ENCODE data around the gene ANO5.

The ANO5 gene

DNA sequence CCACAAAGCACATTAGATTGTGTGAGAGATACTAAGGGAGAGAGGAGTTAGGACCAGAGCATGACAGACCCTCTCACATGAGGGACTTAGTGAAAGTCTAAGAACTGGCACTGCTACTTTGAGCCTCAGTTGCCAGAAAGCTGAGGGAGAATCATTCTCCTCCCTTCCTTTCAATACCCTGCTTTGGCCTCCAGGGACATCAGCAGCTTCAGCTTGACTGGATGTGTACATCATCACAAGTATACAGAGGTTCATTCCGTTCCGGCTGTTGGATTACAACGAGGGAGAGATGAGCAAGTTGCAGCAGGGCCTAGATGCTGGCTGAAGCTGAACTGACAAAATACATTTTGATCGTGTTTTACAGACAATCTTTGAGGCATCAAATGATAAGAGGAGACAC lies 15.7 kb upstream of the ANO5 start:
- Histone ChIP-seq H3K36me3 (ENCODE audit: control insufficient read depth in 2 of 2, insufficient read depth in 1 of 2, low read length in 2 of 2) (no peaks in the 10 kb centered on the region), H3K4me1 (ENCODE audit: control insufficient read depth, insufficient read depth, low read length) (no peaks in the 10 kb centered on the region), H3K27ac (ENCODE audit: extremely low read depth, low read depth, low read length) (no peak overlapping the region), H3K4me3 (ENCODE audit: low read depth, low read length) (no peak overlapping the region), H3K9me3 (ENCODE audit: control insufficient read depth, insufficient read depth, low read depth, low read length) (no peaks in the 10 kb centered on the region)
- ChIA-PET POLR2A (interaction anchor here (0.7 kb wide), 1 partner anchor 609 kb away, joined by 3 read pairs; no protein-coding TSS in a partner anchor), CTCF (interaction anchor here (0.6 to 0.9 kb wide), 2 partner anchors 8 to 40 kb away, joined by 3 read pairs; no protein-coding TSS in a partner anchor)
- no peak for TF ChIP-seq ZNF350 (tag by site-specific recombination; IDR thresholded peaks at IDR 0.05)
- TF ChIP-seq SCRT1 (tag by site-specific recombination; IDR thresholded peaks at IDR 0.05; ENCODE audit: borderline replicate concordance) = no peak
- no peak for TF ChIP-seq ZNF202 (tag by site-specific recombination; IDR thresholded peaks at IDR 0.05; ENCODE audit: borderline replicate concordance)
- no peak for TF ChIP-seq ZNF768 (tag by site-specific recombination; IDR thresholded peaks at IDR 0.05)
- no peak for TF ChIP-seq GLI4 (tag by site-specific recombination; IDR thresholded peaks at IDR 0.05)
- no peak for TF ChIP-seq ZNF175 (tag by site-specific recombination; IDR thresholded peaks at IDR 0.05)
- TF ChIP-seq ZNF324 (tag by site-specific recombination; IDR thresholded peaks at IDR 0.05) = no peak
- no peak for TF ChIP-seq ZNF548 (tag by site-specific recombination; IDR thresholded peaks at IDR 0.05)
- TF ChIP-seq, protein P1, sequence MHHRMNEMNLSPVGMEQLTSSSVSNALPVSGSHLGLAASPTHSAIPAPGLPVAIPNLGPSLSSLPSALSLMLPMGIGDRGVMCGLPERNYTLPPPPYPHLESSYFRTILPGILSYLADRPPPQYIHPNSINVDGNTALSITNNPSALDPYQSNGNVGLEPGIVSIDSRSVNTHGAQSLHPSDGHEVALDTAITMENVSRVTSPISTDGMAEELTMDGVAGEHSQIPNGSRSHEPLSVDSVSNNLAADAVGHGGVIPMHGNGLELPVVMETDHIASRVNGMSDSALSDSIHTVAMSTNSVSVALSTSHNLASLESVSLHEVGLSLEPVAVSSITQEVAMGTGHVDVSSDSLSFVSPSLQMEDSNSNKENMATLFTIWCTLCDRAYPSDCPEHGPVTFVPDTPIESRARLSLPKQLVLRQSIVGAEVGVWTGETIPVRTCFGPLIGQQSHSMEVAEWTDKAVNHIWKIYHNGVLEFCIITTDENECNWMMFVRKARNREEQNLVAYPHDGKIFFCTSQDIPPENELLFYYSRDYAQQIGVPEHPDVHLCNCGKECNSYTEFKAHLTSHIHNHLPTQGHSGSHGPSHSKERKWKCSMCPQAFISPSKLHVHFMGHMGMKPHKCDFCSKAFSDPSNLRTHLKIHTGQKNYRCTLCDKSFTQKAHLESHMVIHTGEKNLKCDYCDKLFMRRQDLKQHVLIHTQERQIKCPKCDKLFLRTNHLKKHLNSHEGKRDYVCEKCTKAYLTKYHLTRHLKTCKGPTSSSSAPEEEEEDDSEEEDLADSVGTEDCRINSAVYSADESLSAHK (tag by site-specific recombination; IDR thresholded peaks at IDR 0.05) = no peak
- no peak for TF ChIP-seq ZNF585B (tag by site-specific recombination; IDR thresholded peaks at IDR 0.05)
- TF ChIP-seq ZNF561 (tag by site-specific recombination; IDR thresholded peaks at IDR 0.05; ENCODE audit: borderline replicate concordance) = no peak
- no peak for TF ChIP-seq ZNF843 (tag by site-specific recombination; IDR thresholded peaks at IDR 0.05)
- TF ChIP-seq, protein P2, sequence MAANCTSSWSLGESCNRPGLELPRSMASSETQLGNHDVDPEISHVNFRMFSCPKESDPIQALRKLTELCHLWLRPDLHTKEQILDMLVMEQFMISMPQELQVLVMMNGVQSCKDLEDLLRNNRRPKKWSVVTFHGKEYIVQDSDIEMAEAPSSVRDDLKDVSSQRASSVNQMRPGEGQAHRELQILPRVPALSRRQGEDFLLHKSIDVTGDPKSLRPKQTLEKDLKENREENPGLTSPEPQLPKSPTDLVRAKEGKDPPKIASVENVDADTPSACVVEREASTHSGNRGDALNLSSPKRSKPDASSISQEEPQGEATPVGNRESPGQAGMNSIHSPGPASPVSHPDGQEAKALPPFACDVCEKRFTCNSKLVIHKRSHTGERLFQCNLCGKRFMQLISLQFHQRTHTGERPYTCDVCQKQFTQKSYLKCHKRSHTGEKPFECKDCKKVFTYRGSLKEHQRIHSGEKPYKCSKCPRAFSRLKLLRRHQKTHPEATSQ (tag by site-specific recombination; IDR thresholded peaks at IDR 0.05) = no peak
- TF ChIP-seq ZNF792 (tag by site-specific recombination; IDR thresholded peaks at IDR 0.05) = no peak

DNA sequence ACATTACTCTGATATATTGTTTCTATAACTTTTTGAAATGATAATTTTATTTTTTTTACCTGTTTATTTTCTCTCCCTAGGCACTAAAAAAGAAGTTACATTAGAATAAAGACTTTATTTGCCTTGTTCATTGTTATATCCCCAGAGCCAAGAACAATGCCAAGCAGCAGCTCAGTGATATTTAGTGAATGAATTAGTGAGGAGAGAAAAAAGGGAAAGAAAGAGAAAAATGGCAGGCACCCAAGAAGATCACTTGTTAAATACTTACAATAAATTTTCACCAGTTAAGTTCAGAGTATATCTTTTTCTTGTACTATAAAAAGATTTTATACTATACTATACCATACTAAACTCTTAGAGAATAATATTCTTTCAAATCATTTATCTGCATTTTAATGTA lies 13.3 kb upstream of the ANO5 start:
- ChIA-PET CTCF (interaction anchor here (1.2 to 1.6 kb wide), 2 partner anchors 9 to 125 kb away, joined by 4 to 5 read pairs; no protein-coding TSS in a partner anchor), POLR2A (no interaction called here)
- no peaks in the 10 kb centered on the region for H3K9me3 ChIP-seq (ENCODE audit: control insufficient read depth, insufficient read depth, low read depth, low read length)

DNA sequence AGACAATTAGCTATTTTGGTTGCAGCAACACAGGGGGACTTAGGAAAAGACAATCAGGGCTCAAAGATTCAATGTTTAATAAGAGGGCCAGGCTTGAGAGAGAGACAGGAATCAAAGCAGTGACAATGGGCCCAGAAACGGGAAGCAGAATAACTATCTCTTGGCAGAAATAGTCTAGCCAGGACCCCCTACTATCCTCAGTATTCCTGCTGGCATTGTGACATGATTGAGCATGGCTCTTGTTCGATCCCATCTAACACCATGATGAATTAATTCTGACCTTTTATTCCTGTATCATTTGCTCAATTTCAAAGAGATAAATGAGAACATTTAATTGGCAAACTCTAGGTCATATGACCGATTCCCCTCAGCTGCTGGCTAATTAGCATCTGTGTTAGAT lies 12.8 kb upstream of the ANO5 start:
- Histone ChIP-seq H3K9me3 (ENCODE audit: control insufficient read depth, insufficient read depth, low read depth, low read length) (no peaks in the 10 kb centered on the region), H3K27ac (ENCODE audit: extremely low read depth, low read depth, low read length) (no peak overlapping the region), H3K4me1 (ENCODE audit: control insufficient read depth, insufficient read depth, low read length) (no peaks in the 10 kb centered on the region), H3K36me3 (ENCODE audit: control insufficient read depth in 2 of 2, insufficient read depth in 1 of 2, low read length in 2 of 2) (no peaks in the 10 kb centered on the region), H3K4me3 (ENCODE audit: low read depth, low read length) (no peak overlapping the region)
- ChIA-PET CTCF (interaction anchor here (1.2 to 1.6 kb wide), 2 partner anchors 10 to 125 kb away, joined by 4 to 5 read pairs; no protein-coding TSS in a partner anchor), POLR2A (no interaction called here)
- TF ChIP-seq ZNF658 (tag by site-specific recombination; IDR thresholded peaks at IDR 0.05) (no peak), ZNF202 (tag by site-specific recombination; IDR thresholded peaks at IDR 0.05; ENCODE audit: borderline replicate concordance) (no peak), ZFP69B (tag by site-specific recombination; IDR thresholded peaks at IDR 0.05) (no peak), OSR2 (tag by site-specific recombination; IDR thresholded peaks at IDR 0.05) (no peak), ZEB2 (tag by site-specific recombination; IDR thresholded peaks at IDR 0.05) (no peak), ZNF23 (tag by site-specific recombination; IDR thresholded peaks at IDR 0.05; ENCODE audit: borderline replicate concordance) (no peak), ZNF654 (tag by site-specific recombination; IDR thresholded peaks at IDR 0.05; ENCODE audit: low read depth) (no peak), ZNF777 (tag by site-specific recombination; IDR thresholded peaks at IDR 0.05; ENCODE audit: borderline replicate concordance) (no peak), SP2 (tag by site-specific recombination; IDR thresholded peaks at IDR 0.05) (no peak)
- TF ChIP-seq, protein P3, sequence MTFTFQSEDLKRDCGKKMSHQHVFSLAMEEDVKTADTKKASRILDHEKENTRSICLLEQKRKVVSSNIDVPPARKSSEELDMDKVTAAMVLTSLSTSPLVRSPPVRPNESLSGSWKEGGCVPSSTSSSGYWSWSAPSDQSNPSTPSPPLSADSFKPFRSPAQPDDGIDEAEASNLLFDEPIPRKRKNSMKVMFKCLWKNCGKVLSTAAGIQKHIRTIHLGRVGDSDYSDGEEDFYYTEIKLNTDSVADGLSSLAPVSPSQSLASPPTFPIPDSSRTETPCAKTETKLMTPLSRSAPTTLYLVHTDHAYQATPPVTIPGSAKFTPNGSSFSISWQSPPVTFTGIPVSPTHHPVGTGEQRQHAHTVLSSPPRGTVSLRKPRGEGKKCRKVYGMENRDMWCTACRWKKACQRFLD (tag by site-specific recombination; IDR thresholded peaks at IDR 0.05) = no peak

More for the DNA sequence above, 13.3 kb upstream of the ANO5 start:
- TF ChIP-seq ZNF830 (tag by site-specific recombination; IDR thresholded peaks at IDR 0.05; ENCODE audit: low read depth) = no peak
- TF ChIP-seq, protein P4, sequence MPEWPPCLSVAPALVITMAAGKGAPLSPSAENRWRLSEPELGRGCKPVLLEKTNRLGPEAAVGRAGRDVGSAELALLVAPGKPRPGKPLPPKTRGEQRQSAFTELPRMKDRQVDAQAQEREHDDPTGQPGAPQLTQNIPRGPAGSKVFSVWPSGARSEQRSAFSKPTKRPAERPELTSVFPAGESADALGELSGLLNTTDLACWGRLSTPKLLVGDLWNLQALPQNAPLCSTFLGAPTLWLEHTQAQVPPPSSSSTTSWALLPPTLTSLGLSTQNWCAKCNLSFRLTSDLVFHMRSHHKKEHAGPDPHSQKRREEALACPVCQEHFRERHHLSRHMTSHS (tag by site-specific recombination; IDR thresholded peaks at IDR 0.05) = no peak
- no peak for TF ChIP-seq ZNF132 (tag by site-specific recombination; IDR thresholded peaks at IDR 0.05; ENCODE audit: borderline replicate concordance)
- TF ChIP-seq ZNF561 (tag by site-specific recombination; IDR thresholded peaks at IDR 0.05; ENCODE audit: borderline replicate concordance) = no peak
- TF ChIP-seq ZNF585B (tag by site-specific recombination; IDR thresholded peaks at IDR 0.05) = no peak
- TF ChIP-seq ZNF112 (tag by site-specific recombination; IDR thresholded peaks at IDR 0.05) = no peak
- TF ChIP-seq SCRT2 (tag by site-specific recombination; IDR thresholded peaks at IDR 0.05) = no peak
- TF ChIP-seq ZNF426 (tag by site-specific recombination; IDR thresholded peaks at IDR 0.05) = no peak
- no peak for TF ChIP-seq ZNF16 (tag by site-specific recombination; IDR thresholded peaks at IDR 0.05; ENCODE audit: low read depth)
- H3K4me3 ChIP-seq (ENCODE audit: low read depth, low read length) = no peak overlapping the region
- no peak overlapping the region for H3K27ac ChIP-seq (ENCODE audit: extremely low read depth, low read depth, low read length)
- H3K36me3 ChIP-seq (ENCODE audit: control insufficient read depth in 2 of 2, insufficient read depth in 1 of 2, low read length in 2 of 2) = no peaks in the 10 kb centered on the region
- H3K4me1 ChIP-seq (ENCODE audit: control insufficient read depth, insufficient read depth, low read length) = no peaks in the 10 kb centered on the region
